ENCODE measurements around the gene PTMS. TPM values are rescaled to one million over a fixed set of nuclear protein-coding genes. Genes with fewer than 3 reads are reported as not detected.

PTMS gene
- total and polyA plus RNA-seq, 2 of the 13 experiments (the other 11 are each of a cell fraction or from before 2014, with no cell fraction given), result 40.5 to 82.4 TPM

DNA sequence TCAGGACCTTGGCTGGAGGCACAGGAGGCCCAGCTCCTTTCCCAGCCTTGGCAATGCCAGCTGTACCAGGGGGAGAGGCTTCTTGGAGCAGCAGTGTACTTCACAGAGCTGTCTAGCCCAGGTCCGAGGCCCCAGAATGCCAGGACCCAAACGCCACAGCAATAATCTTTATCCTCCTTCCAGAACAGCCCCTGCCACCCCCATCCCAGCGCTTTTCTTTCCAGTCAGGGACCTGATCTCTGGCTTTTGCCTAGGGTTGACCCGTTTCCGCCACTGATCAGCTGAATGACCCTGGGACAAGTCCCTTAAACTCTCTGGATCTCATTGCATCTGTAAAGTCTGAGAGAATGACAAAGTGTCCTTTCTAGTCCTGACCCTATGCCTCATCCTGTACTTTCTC lies 11.2 kb downstream of the PTMS start:
- TF ChIP-seq ZNF784 (CRISPR knock-in tag; IDR thresholded peaks at IDR 0.05; ENCODE audit: borderline replicate concordance), result no peak
- no peak for TF ChIP-seq ZNF589 (CRISPR knock-in tag; conservative IDR thresholded peaks at IDR 0.05)
- 81% methylated on average over 3 of the region's 5 CpGs for WGBS (ENCODE audit: low lambda C conversion rate)

DNA sequence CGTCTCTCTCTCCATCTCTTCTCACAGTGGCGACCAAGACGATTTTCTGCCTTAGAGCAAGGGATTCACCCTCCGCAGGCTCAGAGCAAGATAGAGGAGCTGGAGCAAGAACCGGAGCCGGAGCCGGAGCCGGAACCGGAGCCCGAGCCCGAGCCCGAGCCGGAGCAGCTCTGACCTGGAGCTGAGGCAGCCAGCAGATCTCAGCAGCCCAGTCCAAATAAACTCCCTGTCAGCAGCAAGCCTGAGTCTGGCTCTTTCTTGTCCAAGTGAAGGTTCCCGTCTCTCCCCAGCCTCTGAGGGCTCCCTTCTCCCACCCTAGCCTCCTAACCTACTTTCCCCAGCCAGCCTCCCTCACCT lies 12.0 kb downstream of the PTMS start:
- TF ChIP-seq, protein P1, sequence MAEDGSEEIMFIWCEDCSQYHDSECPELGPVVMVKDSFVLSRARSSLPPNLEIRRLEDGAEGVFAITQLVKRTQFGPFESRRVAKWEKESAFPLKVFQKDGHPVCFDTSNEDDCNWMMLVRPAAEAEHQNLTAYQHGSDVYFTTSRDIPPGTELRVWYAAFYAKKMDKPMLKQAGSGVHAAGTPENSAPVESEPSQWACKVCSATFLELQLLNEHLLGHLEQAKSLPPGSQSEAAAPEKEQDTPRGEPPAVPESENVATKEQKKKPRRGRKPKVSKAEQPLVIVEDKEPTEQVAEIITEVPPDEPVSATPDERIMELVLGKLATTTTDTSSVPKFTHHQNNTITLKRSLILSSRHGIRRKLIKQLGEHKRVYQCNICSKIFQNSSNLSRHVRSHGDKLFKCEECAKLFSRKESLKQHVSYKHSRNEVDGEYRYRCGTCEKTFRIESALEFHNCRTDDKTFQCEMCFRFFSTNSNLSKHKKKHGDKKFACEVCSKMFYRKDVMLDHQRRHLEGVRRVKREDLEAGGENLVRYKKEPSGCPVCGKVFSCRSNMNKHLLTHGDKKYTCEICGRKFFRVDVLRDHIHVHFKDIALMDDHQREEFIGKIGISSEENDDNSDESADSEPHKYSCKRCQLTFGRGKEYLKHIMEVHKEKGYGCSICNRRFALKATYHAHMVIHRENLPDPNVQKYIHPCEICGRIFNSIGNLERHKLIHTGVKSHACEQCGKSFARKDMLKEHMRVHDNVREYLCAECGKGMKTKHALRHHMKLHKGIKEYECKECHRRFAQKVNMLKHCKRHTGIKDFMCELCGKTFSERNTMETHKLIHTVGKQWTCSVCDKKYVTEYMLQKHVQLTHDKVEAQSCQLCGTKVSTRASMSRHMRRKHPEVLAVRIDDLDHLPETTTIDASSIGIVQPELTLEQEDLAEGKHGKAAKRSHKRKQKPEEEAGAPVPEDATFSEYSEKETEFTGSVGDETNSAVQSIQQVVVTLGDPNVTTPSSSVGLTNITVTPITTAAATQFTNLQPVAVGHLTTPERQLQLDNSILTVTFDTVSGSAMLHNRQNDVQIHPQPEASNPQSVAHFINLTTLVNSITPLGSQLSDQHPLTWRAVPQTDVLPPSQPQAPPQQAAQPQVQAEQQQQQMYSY (CRISPR knock-in tag; IDR thresholded peaks at IDR 0.05), result peak; percentile 97
- TF ChIP-seq ZMYM3 (CRISPR knock-in tag; IDR thresholded peaks at IDR 0.05) (0 out of 2 replicates have a peak, but pooled peaks have one; percentile 17), SRSF9 (IDR thresholded peaks at IDR 0.05; ENCODE audit: borderline replicate concordance, insufficient read depth, low read depth, low read length, poor library complexity, severe bottlenecking) (no peak), ZNF563 (CRISPR knock-in tag; IDR thresholded peaks at IDR 0.05) (0 out of 2 replicates have a peak, but pooled peaks have one; percentile 15), HES4 (CRISPR knock-in tag; IDR thresholded peaks at IDR 0.05; ENCODE audit: borderline replicate concordance) (peak; percentile 42; the same call in 1 of the 2 replicates)
- DNase-seq (ENCODE audit: low spot score) (no peak), ATAC-seq (peak; percentile 37), FAIRE-seq (no peak)
- peak overlapping the region in 1 of 3 experiments; percentile 47; a peak in 2 of 6 replicates for H3K4me3 ChIP-seq (replicated peaks in 1 of 3; ENCODE audit: insufficient read depth in 1 of 3, low read depth in 2 of 3, low read length in 3 of 3)
- in situ Hi-C loops (cut with HindIII; ENCODE audit: extremely low pct_ligation_motif_present, low pct_unique_long_range_greater_than_20kb), result no loop called here
- no peaks in the 10 kb centered on the region for H3K9me3 ChIP-seq (ENCODE audit: low read length)
- H4K20me1 ChIP-seq (ENCODE audit: insufficient read depth, low read length), result no peaks in the 10 kb centered on the region
- 70% methylated on average over 14 of the region's 14 CpGs for WGBS (ENCODE audit: low lambda C conversion rate)
- POLR2A ChIA-PET, result interaction anchor here (0.6 to 5.5 kb wide), 7 partner anchors 9 to 147 kb away, joined by 3 to 59 read pairs (median 5); partner anchors contain the start of genes COPS7A, MLF2, PTMS and ZNF384
- peaks cover 82% of the 10 kb centered on the region for H3K4me1 ChIP-seq (ENCODE audit: insufficient read depth, low read length)
- H3K79me2 ChIP-seq (ENCODE audit: insufficient read depth, low read length), result no peaks in the 10 kb centered on the region
- H3K27me3 ChIP-seq (ENCODE audit: control insufficient read depth in 1 of 2, insufficient read depth in 2 of 2, low read length in 2 of 2), result peaks cover 2 to 13% of the 10 kb centered on the region in 2 experiments; a peak in 2 of 5 replicates
- H3K27ac ChIP-seq (ENCODE audit: extremely low read length, insufficient read depth, low read length), result peak overlapping the region; percentile 16
- CTCF ChIA-PET (ENCODE audit: low intra/inter-chr PET ratio, low total read pairs), result interaction anchor here (2.0 to 2.9 kb wide), 2 partner anchors 25 to 42 kb away, joined by 16 to 54 read pairs; partner anchors contain the start of gene MLF2
- 0 out of 2 replicates have a peak overlapping the region, but pooled peaks have one; percentile 1 for H3K9ac ChIP-seq (ENCODE audit: insufficient read depth, low read depth, low read length)
- H3K36me3 ChIP-seq (replicated peaks in 1 of 2; ENCODE audit: control insufficient read depth in 1 of 2, insufficient read depth in 2 of 2, low read length in 2 of 2), result no peaks in the 10 kb centered on the region
- BruUV-seq (replicated peaks), result no TSS peak
- intact Hi-C loops (cut with micrococcal nuclease; ENCODE audit: unreplicated experiment), result loop anchor here (2.0 kb wide), 1 partner anchor 47 kb away; no protein-coding TSS in a partner anchor
- peak overlapping the region; percentile 69 for H3K4me2 ChIP-seq (ENCODE audit: low read depth, low read length)
- no peak overlapping the region for H2AFZ ChIP-seq (ENCODE audit: low read length)

More for the DNA sequence above, 11.2 kb downstream of the PTMS start:
- Histone ChIP-seq H3K4me1 (ENCODE audit: insufficient read depth, low read length) (peaks cover 82% of the 10 kb centered on the region), H3K27me3 (ENCODE audit: control insufficient read depth in 1 of 2, insufficient read depth in 2 of 2, low read length in 2 of 2) (peaks cover 2 to 5% of the 10 kb centered on the region in 2 experiments; a peak in 2 of 5 replicates), H3K4me3 (replicated peaks in 1 of 3; ENCODE audit: insufficient read depth in 1 of 3, low read depth in 2 of 3, low read length in 3 of 3) (no peak overlapping the region), H4K20me1 (ENCODE audit: insufficient read depth, low read length) (no peaks in the 10 kb centered on the region), H3K27ac (ENCODE audit: extremely low read length, insufficient read depth, low read length) (no peak overlapping the region), H3K4me2 (ENCODE audit: low read depth, low read length) (no peak overlapping the region), H3K36me3 (replicated peaks in 1 of 2; ENCODE audit: control insufficient read depth in 1 of 2, insufficient read depth in 2 of 2, low read length in 2 of 2) (no peaks in the 10 kb centered on the region), H3K79me2 (ENCODE audit: insufficient read depth, low read length) (no peaks in the 10 kb centered on the region), H3K9ac (ENCODE audit: insufficient read depth, low read depth, low read length) (no peak overlapping the region), H2AFZ (ENCODE audit: low read length) (no peak overlapping the region), H3K9me3 (ENCODE audit: low read length) (no peaks in the 10 kb centered on the region)
- POLR2A ChIA-PET, result interaction anchor here (3.3 to 5.5 kb wide), 2 partner anchors 11 to 24 kb away, joined by 28 to 59 read pairs; partner anchors contain the start of genes MLF2 and PTMS
- no TSS peak for BruUV-seq (replicated peaks)
- CTCF ChIA-PET (ENCODE audit: low intra/inter-chr PET ratio, low total read pairs), result no interaction called here
- in situ Hi-C loops (cut with HindIII; ENCODE audit: extremely low pct_ligation_motif_present, low pct_unique_long_range_greater_than_20kb), result no loop called here
- FAIRE-seq (no peak), DNase-seq (ENCODE audit: low spot score) (no peak), ATAC-seq (no peak)
- intact Hi-C loops (cut with micrococcal nuclease; ENCODE audit: unreplicated experiment), result no loop called here

Measured in HepG2 (cell line).